Measurements from ENCODE around the gene KAT2B. TPM values are rescaled to one million over a fixed set of nuclear protein-coding genes. Genes with fewer than 3 reads are reported as not detected.

KAT2B gene
- total RNA-seq, 2 donors from 2014 or later, result 2.2 to 4.1 TPM

DNA sequence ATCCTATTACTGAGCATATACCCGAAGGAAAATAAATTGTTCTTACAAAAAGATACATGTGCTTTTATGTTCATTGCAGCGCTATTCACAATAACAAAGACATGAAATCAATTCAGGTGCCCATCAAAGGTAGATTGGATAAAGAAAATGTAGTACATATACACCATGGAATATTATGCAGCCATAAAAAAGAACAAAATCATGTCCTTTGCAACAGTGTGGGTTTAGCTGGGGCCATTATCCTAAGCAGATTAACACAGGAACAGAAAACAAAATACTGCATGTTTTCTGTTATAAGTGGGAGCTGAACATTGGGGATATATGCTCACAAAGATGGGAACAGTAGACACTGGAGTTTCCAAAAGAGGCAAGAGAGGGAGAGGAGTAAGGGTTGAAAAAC is 103.3 kb downstream of the KAT2B start:
- H3K9ac ChIP-seq (ENCODE audit: extremely low read depth, low read length, poor library complexity, severe bottlenecking), result no peak overlapping the region
- whole genome bisulfite sequencing, 2 experiments (ENCODE audit: insufficient coverage in 1 of 2, insufficient read length in 1 of 2), result 80 to 100% methylated on average over 2 of the region's 2 CpGs
- H3K4me1 Mint-ChIP-seq, result peaks cover 10% of the 10 kb centered on the region

GRCh38 chr3:20145874-20146273 is 105.6 kb downstream of the KAT2B start:
- DNase-seq, result no peak
- no peak overlapping the region for H3K27ac ChIP-seq (ENCODE audit: low read depth, low read length)
- peaks cover 4% of the 10 kb centered on the region for H3K9me3 ChIP-seq (ENCODE audit: control insufficient read depth, low read length)
- Mint-ChIP-seq H3K27ac (no peak overlapping the region), H3K9me3 (no peaks in the 10 kb centered on the region), H3K4me1 (peaks cover 8% of the 10 kb centered on the region), H3K27me3 (ENCODE audit: insufficient read depth) (no peaks in the 10 kb centered on the region), H3K36me3 (ENCODE audit: low read depth) (peaks cover under 1% of the 10 kb centered on the region), H3K4me3 (no peak overlapping the region)
- no peaks in the 10 kb centered on the region for H3K36me3 ChIP-seq (ENCODE audit: control insufficient read depth, insufficient read depth, low read length)
- 86% methylated on average over 2 of the region's 2 CpGs; no CpG with 5 or more reads in 1 of the 2 experiments for WGBS, 2 experiments (ENCODE audit: insufficient coverage in 1 of 2, insufficient read length in 1 of 2)
- no peak overlapping the region for H3K4me3 ChIP-seq (ENCODE audit: low read length)
- no peaks in the 10 kb centered on the region for H3K4me1 ChIP-seq (ENCODE audit: control insufficient read depth, insufficient read depth, low read length)
- H3K27me3 ChIP-seq (ENCODE audit: control insufficient read depth, insufficient read depth, low read length, poor library complexity, severe bottlenecking), result no peaks in the 10 kb centered on the region
- H3K9ac ChIP-seq (ENCODE audit: extremely low read depth, low read length, poor library complexity, severe bottlenecking), result no peak overlapping the region
- TF ChIP-seq, protein P1, sequence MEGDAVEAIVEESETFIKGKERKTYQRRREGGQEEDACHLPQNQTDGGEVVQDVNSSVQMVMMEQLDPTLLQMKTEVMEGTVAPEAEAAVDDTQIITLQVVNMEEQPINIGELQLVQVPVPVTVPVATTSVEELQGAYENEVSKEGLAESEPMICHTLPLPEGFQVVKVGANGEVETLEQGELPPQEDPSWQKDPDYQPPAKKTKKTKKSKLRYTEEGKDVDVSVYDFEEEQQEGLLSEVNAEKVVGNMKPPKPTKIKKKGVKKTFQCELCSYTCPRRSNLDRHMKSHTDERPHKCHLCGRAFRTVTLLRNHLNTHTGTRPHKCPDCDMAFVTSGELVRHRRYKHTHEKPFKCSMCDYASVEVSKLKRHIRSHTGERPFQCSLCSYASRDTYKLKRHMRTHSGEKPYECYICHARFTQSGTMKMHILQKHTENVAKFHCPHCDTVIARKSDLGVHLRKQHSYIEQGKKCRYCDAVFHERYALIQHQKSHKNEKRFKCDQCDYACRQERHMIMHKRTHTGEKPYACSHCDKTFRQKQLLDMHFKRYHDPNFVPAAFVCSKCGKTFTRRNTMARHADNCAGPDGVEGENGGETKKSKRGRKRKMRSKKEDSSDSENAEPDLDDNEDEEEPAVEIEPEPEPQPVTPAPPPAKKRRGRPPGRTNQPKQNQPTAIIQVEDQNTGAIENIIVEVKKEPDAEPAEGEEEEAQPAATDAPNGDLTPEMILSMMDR (conservative IDR thresholded peaks at IDR 0.05), result no peak

More for the DNA sequence above, 103.3 kb downstream of the KAT2B start:
- no peaks in the 10 kb centered on the region for H3K9me3 Mint-ChIP-seq
- H3K27ac Mint-ChIP-seq, result no peak overlapping the region
- TF ChIP-seq, protein P1 (conservative IDR thresholded peaks at IDR 0.05), result no peak
- no peaks in the 10 kb centered on the region for H3K27me3 Mint-ChIP-seq (ENCODE audit: insufficient read depth)
- H3K4me3 ChIP-seq (ENCODE audit: low read length), result no peak overlapping the region
- H3K36me3 Mint-ChIP-seq (ENCODE audit: low read depth), result no peaks in the 10 kb centered on the region
- H3K36me3 ChIP-seq (ENCODE audit: control insufficient read depth, insufficient read depth, low read length), result no peaks in the 10 kb centered on the region
- H3K9me3 ChIP-seq (ENCODE audit: control insufficient read depth, low read length), result peaks cover 4% of the 10 kb centered on the region
- no peaks in the 10 kb centered on the region for H3K27me3 ChIP-seq (ENCODE audit: control insufficient read depth, insufficient read depth, low read length, poor library complexity, severe bottlenecking)
- H3K27ac ChIP-seq (ENCODE audit: low read depth, low read length), result no peak overlapping the region
- H3K4me1 ChIP-seq (ENCODE audit: control insufficient read depth, insufficient read depth, low read length), result no peaks in the 10 kb centered on the region
- no peak overlapping the region for H3K4me3 Mint-ChIP-seq
- DNase-seq, result no peak

GRCh38 chr3:20146301-20146700 is 106.1 kb downstream of the KAT2B start:
- no peak overlapping the region for H3K4me3 ChIP-seq (ENCODE audit: low read length)
- no peaks in the 10 kb centered on the region for H3K27me3 ChIP-seq (ENCODE audit: control insufficient read depth, insufficient read depth, low read length, poor library complexity, severe bottlenecking)
- no peak overlapping the region for H3K9ac ChIP-seq (ENCODE audit: extremely low read depth, low read length, poor library complexity, severe bottlenecking)
- H3K9me3 Mint-ChIP-seq, result no peaks in the 10 kb centered on the region
- DNase-seq, result no peak
- H3K27me3 Mint-ChIP-seq (ENCODE audit: insufficient read depth), result no peaks in the 10 kb centered on the region
- 90 to 91% methylated on average over 8 of the region's 8 CpGs for WGBS, 2 experiments (ENCODE audit: insufficient coverage in 1 of 2, insufficient read length in 1 of 2)
- no peak overlapping the region for H3K27ac ChIP-seq (ENCODE audit: low read depth, low read length)
- peaks cover 4% of the 10 kb centered on the region for H3K9me3 ChIP-seq (ENCODE audit: control insufficient read depth, low read length)
- H3K4me1 Mint-ChIP-seq, result peaks cover 8% of the 10 kb centered on the region
- H3K4me1 ChIP-seq (ENCODE audit: control insufficient read depth, insufficient read depth, low read length), result no peaks in the 10 kb centered on the region
- H3K36me3 ChIP-seq (ENCODE audit: control insufficient read depth, insufficient read depth, low read length), result no peaks in the 10 kb centered on the region
- H3K27ac Mint-ChIP-seq, result no peak overlapping the region
- peaks cover 2% of the 10 kb centered on the region for H3K36me3 Mint-ChIP-seq (ENCODE audit: low read depth)
- H3K4me3 Mint-ChIP-seq, result no peak overlapping the region
- TF ChIP-seq, protein P1 (conservative IDR thresholded peaks at IDR 0.05), result no peak
